Limb (tissue), 2 donors: ENCODE results near the gene UBAP1.
A peak's percentile ranks its signal among the peaks of the same experiment; 100 is the strongest.
"Not testable (repeated sequence)": the region's sequence is repeated elsewhere in the genome, so short reads cannot be mapped to it uniquely, and the experiment has no call there.

Experiments
- DNase-seq, 2 donors: peaks; one replicate each; pipeline ENCODE4 v3.0.0-alpha.2; 2016; ENCODE audit errors: extremely low spot score in 2 of 2

Gene UBAP1

DNA sequence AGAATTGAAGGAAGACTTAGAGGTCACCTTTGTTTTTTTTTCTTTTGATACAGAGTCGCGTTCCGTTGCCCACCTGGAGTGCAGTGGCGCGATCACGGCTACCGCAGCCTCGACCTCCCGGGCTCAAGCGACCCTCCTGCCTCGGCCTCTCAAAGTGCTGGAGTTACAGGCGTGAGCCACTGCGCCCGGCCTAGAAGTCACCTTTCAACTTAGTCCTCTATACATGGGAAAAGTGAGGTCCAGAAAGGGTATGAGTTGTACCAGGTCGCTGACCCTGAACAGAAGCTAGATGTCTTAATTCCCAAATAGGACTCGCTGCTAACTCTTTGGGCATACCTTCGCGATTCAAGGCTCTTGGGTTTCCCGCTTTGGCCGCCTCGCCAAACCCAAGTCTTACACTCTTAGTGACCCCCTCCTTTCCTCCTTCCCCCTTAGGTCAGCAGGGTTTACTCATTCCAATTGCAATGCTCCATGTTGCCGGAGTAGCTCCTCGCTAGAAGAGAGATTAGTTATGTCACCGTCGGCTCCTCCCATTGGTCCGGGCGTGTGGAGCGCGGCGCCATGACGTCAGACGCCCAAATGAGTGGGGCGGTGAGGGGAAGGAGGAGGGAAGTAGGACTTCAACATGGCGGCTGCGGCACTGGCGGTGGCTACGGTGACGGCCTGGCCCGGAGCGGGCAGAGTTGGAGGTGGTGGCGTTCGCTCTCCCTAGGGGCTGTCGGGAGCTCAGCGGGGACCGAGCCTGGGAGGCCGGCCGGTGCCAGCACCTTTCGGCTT, at the start of gene UBAP1:
Gene UBAP1, plus strand, starts transcription at position 608 of the 777 bp plus-strand sequence. CDS start 41,872 bp downstream, outside the sequence.
- DNase-seq, result peak; percentile 98

DNA sequence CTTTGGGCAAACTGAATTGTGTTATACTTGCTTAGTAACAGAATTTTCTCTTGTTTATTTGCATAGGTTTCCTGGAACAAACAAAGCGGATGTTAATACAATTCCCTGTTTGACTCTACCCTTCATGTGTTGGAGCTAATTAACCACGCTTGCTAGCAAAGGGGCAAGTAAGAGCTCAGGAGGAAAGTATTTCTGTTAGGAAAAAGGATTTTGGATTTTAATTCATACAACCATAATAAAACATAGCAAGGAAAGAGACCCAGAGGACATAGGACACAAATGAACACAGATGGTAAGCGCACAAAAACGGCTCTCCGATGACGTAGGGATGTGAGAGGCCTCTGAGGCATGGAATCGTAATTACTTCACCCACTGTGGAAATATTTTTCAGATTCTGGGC, 47.3 kb upstream of the UBAP1 start:
- DNase-seq, result no peak

DNA sequence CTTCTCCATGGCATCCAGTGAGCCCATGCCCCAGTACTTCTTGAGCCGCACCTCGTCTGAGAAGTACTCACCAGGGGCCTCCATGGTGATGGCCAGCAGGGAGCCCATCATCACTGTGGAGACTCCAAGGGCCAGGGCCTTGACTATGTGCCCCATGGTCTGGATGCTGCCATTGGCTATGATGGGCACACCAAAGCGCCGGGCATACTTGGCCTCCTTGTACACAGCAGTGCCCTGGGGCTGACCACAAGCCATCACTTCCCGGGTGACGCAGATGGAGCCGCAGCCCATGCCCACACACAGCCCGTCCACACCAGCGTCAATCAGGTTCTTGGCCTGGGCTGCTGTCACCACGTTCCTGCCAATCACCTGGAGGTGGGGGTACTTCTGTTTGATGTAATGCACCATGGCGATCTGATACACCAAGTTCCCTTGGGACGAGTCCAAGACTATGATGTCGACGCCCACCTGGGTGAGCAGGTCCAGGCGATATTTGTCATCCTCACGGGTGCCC, 45.4 kb upstream of the UBAP1 start:
- DNase-seq, result no peak

DNA sequence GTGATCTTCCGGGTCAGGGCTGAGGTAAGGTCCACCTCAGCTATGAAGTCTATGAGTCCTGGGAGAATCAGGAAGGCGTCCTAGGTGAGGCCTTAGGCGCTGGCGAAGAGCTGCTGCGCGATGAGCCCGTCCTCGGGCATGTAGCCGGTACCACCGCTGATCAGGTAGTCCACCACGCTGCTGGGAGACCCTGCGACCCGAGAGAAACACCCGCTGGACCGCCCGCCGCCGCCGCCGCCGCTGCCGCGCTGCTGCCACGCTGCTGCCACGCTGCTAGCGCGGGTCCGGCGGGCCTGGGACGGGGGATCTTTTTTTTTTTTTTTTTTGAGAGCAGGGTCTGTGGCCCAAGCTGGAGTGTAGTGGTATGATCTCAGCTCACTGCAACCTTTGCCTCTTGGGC, 44.3 kb upstream of the UBAP1 start:
- no peak for DNase-seq

DNA sequence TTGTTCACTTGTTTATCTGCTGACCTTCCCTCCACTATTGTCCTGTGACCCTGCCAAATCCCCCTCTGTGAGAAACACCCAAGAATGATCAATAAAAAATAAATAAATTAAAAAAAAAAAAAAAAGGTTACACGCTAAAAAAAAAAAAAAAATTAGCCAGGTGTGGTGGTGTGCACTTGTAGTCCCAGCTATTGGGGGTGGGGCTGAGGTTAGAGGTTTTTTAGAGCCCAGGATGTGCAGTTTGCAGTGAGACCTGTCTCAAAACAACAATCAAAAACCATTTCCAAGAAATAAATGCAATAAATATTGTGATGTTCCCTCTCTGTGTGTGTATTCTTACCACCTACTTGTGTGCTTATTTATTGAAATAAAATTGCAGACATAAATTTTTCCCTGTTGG, 40.2 kb upstream of the UBAP1 start:
- not testable (repeated sequence) for DNase-seq

DNA sequence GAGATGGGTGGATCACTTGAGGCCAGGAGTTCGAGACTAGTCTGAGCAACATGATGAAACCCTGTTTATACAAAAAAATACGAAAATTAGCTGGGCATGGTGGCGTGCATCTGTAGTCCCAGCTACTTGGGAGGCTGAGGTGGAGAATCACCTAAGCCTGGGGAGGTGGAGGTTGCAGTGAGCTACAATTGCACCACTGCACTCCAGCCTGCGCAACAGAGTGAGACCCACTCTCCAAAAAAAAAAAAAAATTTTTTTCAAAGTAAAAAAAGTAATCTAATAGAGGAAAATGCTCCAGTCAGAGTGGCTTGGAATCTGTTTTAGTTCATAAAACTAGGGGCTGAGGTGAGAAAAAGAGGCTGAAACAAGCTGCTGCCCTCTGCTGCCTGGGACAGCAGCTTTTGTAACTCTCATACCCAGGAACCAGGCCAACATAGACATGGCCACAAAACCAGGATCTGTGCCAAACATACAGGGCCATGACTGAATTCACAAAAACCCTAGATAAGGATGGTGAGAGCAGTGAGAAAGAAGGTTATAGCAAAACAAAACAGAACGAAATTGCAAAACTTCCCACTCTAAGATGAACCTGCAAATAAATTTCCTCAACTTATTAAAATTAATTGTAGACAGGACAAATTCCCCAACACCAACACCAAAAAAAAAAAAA, 39.2 kb upstream of the UBAP1 start:
- DNase-seq, result peak in 1 of 2 donors; percentile 15

DNA sequence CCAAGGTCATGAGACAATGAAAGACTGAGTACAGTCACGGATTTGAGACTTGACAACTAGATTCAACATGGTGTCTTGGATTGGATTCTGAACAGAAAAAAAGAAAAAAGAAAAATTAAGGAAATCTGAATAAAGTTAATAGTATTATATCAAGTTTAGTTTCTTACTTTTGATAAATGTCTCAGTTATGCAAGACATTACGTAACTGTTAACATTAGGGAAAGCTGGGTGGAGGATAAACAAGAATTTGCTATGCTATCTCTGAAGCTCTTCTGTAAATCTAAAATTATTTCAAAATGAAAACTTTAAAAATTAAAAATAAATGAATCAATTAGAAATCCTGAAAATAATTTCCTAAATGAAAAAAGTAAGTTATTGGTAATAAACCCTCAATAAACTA, 38.0 kb upstream of the UBAP1 start:
- no peak for DNase-seq

DNA sequence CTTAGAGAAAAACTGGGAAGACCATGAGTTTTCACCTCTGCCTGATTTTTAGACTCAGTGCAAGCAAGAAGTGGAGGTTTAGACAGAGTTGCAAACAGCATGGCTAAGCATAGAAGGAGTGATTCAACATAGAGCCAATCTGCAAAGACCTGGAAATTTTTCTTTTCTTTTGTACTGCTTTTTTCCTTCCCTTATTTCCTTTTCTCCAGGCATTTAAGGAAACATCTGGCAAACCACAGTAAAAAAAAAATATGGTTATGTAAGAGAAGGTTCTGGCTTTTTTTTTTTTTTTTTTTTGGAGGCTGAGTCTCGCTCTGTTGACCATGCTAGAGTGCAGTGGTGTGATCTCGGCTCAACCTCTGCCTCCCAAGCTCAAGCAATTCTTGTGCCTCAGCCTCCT, 35.7 kb upstream of the UBAP1 start:
- DNase-seq, result no peak

DNA sequence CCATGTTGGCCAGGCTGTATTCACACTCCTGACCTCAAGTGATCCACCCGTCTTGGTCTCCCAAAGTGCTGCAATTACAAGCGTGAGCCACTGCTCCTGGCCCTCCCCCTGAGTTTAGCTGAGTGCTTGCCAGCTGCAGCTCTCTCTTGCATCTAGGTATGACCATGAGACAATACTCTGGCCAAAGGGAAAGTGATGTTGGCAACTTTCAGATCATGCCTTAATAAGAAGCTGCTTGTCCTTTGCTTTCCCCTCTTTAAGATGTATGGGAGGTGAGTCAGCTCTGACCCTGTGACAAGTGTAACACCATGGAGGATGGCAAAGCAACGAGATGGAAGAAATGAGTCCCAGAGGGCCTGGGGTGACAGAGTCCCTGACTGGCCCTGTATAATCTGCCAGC, 33.7 kb upstream of the UBAP1 start:
- DNase-seq, result no peak

DNA sequence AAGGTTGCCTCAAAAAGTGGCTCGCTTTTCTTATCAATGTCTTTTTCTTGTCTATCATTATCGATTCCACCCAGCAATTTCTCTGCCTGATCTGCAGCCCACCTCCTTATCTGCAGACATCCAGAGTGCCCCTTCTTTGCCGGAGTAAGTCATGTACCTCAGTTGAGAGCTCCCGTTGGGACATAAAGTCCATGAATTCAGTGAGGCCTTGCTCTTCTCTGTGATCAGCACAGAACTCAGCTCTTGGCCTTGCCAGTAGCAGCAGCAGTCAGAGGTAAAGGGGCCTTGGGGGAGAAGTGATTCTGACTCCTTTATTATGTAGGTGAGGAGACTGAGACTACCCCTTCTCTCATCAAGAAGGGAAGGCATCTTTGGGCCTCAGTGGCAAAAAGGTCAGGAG, 27.4 kb upstream of the UBAP1 start:
- no peak for DNase-seq

DNA sequence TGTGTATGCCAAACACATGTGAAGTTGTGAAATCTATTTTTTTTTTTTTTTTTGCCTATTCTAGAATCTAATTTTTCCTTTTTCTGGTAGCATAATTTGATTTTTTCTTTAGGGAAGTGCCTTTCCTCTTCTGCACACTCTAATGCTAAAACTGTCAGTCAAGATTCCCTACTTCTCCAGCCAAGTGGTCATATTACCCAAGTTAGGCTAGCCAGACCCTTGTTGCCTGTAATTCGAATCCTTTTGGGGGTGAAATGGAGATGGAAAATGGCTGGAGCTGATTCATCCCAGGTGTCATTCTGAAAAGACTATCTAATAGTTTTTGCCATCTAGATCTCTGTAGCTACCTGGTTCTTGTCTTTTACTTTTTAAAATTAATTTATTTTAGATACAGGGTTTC, 24.8 kb upstream of the UBAP1 start:
- DNase-seq, result no peak

DNA sequence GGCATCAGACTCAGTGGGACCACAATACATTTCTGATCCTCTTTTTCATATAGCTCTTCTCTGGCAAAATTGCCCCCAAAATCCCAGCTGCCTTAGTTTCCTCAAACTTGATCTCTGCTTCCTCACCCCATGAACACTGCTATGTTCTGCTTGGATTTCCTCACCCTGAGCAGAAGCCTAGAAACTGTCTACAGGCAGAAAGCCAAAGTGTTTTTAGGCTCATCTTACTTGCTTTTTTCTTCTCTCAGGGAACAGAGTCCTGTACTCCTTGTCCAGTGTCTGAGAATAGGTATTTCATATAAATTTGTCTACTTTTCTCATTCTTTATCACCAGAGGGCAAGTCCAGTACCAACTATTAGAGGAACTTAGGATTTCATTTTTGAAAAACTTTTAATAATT, 21.5 kb upstream of the UBAP1 start:
- no peak for DNase-seq

DNA sequence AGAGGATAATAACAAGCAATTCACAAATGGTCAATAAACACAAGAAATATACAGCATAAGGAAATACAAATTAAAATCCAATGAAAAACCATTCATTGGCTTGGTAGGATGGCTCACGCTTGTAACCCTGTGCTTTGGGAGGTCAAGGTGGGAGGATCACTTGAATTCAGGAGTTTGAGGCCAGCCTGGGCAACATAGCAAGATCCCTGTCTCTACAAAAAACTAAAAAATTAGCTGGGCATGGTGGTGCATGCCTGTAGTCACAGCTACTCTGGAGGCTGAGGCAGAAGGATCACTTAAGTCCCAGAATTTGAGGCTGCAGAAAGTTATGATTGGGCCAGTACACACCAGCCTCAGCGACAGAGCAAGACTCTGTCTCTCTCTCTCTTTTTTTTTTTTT, 20.9 kb upstream of the UBAP1 start:
- DNase-seq, result no peak

DNA sequence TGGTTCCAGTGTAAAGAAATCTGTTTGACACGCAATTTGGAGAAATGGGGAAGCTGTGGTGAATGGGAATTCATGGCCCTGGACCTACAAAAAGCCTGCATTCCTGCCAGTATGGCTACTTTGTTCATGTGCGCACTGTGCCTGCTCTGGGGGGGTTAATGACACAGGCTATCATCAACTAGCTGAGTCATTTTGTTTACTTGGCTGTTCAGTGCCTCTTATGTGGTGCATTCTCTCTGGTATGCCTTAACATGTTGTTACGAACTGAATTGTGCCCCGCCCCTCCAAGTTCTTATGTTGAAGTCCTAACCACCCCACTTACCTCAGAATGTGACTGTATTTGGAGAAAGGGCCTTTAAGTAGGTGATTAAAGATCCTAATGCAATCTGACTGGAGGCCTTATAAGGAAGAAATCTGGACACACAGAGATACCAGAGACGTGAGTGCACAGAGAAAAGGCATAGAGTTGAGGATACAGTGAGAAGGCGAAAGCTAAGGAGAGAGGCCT, 20.4 kb upstream of the UBAP1 start:
- DNase-seq, result no peak

DNA sequence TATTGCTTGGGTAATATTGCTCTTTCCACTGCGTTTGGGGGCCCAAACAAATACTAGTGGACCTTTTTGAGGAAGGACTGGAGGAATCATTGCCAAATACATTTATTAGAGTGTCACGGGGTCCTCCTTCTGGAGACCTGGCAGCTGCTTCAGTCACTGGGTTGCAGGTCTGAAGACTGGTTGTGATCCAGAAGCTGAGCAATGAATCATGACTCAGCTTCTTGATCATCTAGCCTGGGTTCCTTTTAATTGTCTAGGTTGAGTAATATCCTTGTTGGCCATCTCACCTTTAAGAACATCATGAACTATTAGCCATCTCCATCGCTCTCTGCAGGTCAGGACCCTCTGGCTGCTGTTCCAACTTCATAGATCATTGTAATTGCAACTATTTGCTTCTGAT, 15.4 kb upstream of the UBAP1 start:
- no peak for DNase-seq

DNA sequence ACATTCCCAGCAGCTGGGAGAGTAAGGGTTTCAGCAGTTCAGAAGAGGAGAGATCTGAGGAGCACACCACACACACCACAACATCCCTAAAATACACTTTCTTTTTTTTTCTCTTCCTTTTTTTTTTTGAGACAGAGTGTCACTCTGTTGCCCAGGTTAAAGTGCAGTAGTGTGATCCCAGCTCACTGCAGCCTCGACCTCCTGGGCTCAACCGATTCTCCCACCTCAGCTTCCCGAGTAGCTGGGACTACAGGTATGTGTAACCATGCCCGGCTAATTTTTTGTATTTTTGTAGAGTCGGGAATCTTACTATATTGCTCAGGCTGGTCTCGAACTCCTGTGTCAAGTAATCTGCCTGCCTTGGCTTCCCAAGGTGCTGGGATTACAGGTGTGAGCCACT, 9.7 kb upstream of the UBAP1 start:
- no peak for DNase-seq

DNA sequence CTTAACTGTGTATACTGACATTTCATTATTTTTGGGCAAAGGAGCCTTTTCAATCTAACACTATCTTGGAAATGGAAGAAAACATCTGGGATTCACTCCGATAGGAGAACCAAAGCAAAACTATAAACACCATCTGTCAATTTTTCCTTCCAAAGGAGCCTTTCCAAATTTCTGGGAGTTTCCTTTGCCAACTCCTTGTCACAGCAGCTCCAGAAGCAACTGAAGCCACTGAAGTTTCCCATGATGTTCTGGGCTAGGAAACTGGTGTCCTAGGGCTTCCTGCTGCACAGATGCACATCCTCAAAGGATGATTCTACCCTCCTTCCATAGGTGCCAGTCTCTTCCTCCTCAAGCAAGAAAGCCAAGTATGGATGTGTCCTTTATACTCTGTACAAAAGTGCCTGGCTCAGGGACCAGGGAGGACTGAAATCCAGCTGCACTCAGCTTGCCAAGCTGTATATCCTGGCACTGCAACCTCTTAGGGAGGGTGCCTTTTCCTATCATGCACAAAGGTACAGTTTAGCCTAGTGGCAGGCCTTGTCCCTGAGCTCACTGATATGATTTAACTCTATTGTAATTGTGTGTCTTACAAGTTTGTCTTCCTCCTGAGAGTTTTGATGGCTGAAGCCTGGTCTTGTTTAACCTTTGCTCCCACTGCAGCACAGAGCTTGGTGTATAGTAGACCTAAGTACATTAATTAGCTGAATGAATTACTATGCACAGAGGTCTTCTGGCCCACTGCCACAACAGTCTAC, 8.4 kb upstream of the UBAP1 start:
- no peak for DNase-seq

DNA sequence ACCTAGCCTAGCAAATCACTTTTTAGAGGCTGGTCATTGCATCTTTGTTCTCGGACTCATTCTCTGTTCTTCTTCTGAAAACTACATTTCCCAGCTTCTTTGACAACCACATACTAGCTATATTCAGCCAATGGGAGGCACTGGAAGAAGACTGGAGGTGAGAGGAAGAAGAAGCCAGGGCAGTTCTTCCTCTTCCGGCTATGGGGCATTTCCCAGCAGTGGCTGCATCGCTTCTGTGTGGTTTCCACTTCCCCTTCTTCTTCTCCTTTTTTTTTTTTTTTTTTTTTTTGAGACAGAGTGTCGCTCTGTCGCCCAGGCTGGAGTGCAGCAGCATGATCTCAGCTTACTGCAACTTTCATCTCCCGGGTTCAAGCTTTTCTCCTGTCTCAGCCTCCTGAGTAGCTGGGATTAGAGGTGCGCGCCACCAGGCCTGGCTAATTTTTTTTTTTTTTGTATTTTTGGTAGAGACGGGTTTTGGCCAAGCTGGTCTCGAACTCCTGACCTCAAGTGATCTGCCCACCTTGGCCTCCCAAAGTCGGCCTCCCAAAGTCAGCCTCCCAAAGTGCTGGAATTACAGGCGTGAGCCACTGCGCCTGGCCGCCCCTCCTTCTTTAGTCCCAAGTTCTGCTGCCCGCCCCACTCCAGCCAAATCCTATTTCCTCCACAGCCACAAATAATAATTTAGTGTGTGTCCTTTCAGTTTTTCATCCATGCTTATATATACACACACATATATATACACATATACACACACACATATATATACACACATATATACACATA, 6.9 kb upstream of the UBAP1 start:
- DNase-seq, result no peak

DNA sequence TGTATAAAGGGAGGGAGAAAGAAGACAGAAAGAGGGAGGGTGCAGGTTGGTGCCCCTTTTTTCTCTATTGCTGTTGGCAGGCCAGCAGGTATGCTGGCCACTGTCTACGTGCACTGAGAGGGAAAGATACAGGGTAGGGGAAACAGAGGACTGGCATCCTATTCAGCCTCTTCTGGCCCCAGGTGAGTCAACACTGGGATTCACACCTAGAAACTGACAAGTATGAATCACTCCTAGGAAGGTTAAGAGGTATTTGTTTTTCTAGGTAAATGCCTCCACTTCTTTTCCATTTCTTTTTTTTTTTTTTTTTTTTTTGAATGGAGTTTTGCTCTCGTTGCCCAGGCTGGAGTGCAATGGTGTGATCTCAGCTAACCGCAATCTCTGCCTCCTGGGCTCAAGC, 2.8 kb upstream of the UBAP1 start:
- DNase-seq, result no peak

DNA sequence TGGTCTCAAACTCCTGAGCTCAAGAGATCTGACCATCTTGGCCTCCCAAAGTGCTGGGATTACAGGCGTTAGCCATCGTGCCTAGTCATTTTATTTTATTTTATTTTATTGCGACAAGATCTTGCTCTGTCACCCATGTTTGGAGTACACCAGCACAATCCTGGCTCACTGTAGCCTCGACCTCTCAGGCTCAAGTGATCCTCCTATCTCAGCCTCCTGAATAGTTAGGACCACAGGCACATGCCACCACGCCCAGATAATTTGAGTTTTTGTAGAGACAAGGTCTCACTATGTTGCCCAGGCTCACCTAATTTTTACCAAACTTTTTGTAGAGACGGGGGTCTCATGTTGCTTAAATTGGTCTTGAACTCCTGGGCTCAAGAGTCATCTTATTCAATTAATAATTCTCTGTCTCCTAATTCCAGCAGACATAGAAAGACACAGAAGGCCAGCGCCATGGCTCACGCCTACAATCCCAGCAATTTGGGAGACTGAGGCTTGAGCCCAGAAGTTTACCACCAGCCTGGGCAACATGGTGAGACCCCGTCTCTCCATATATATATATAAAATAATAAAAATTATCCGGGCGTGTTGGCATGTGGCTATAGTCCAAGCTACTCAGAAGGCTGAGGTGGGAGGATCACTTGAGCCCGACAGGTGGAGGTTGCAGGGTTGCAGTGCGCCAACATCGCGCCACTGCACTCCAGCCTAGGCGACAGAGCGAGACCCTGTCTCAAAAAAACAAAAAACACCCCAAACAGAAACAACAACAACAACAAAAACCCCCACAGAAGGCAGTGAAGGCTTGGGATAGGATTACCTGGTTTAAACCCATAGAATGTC, 1.0 kb upstream of the UBAP1 start:
- DNase-seq, result no peak
